GM19238 (cell line): ENCODE measurements around the gene TBATA.
"Not testable (repeated sequence)": the region's sequence is repeated elsewhere in the genome, so short reads cannot be mapped to it uniquely, and the experiment has no call there.

Experiments used
- DNase-seq: peaks from one replicate; pipeline ENCODE4 v3.0.0; 2011; ENCODE audit warnings: low spot score; ENCODE audit not compliant: insufficient read length

TBATA gene

GRCh38 chr10:70779511-70780369, 5.4 kb downstream of the TBATA start:
- DNase-seq = no peak

- no peak for DNase-seq
Observed at GRCh38 chr10:70779088-70779487, 6.1 kb downstream of the TBATA start.

GRCh38 chr10:70778267-70778924, 6.8 kb downstream of the TBATA start:
- DNase-seq = no peak

- no peak for DNase-seq
Observed at GRCh38 chr10:70777063-70777875, 7.9 kb downstream of the TBATA start.

- no peak for DNase-seq
Observed at GRCh38 chr10:70776455-70777005, 8.6 kb downstream of the TBATA start.

GRCh38 chr10:70775679-70776454, 9.3 kb downstream of the TBATA start:
- no peak for DNase-seq

- no peak for DNase-seq
Observed at GRCh38 chr10:70774810-70775678, 10.1 kb downstream of the TBATA start.

GRCh38 chr10:70773965-70774809, 11.0 kb downstream of the TBATA start:
- DNase-seq = no peak

- DNase-seq = no peak
Observed at GRCh38 chr10:70773461-70773860, 11.7 kb downstream of the TBATA start.

GRCh38 chr10:70772627-70773026, 12.6 kb downstream of the TBATA start:
- DNase-seq = no peak

- no peak for DNase-seq
Observed at GRCh38 chr10:70771311-70772194, 13.6 kb downstream of the TBATA start.

- not testable (repeated sequence) for DNase-seq
Observed at GRCh38 chr10:70770516-70770915, 14.7 kb downstream of the TBATA start.

- no peak for DNase-seq
Observed at GRCh38 chr10:70770001-70770400, 15.2 kb downstream of the TBATA start.

- no peak for DNase-seq
Observed at GRCh38 chr10:70769121-70769520, 16.1 kb downstream of the TBATA start.

- not testable (repeated sequence) for DNase-seq
Observed at GRCh38 chr10:70768026-70768685, 17.0 kb downstream of the TBATA start.

GRCh38 chr10:70765794-70766594, 19.2 kb downstream of the TBATA start:
- DNase-seq = no peak

- DNase-seq = no peak
Observed at GRCh38 chr10:70763567-70763966, 21.6 kb downstream of the TBATA start.
